ENCODE measurements around the gene KHDC4. TPM values are rescaled to one million over a fixed set of nuclear protein-coding genes. Genes with fewer than 3 reads are reported as not detected.

KHDC4 gene
- total RNA-seq, 2 experiments from 2014 or later: 63.8 to 71.4 TPM

DNA sequence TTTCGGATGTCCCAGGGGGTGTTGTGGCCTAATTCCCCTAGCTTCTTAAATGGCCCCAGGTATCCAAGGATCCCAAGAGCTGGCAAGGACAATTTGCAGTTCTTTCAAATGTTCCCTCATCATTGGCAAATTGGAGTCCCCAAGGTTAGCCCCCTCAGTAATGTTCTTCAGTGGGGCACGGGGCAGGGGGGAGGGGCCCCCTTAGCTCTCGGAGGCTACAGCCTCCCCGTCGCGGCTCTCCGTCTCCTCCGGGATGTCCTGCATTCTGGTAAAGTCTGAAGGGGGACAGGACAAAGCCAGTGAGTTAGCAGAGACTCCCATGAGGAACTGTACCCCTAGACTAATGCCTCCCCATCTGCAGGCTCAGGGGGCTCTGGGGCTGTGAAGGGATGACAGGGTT lies 13.5 kb upstream of the KHDC4 start:
- H3K27ac Mint-ChIP-seq: peak overlapping the region; percentile 41
- H3K4me3 Mint-ChIP-seq: no peak overlapping the region
- peaks cover 56% of the 10 kb centered on the region for H3K36me3 Mint-ChIP-seq (ENCODE audit: low read depth)
- no peak for DNase-seq
- no peaks in the 10 kb centered on the region for H3K27me3 Mint-ChIP-seq
- ChIA-PET POLR2A (interaction anchor here (0.6 to 3.2 kb wide), 5 partner anchors 11 to 30 kb away, joined by 3 to 28 read pairs (median 4); partner anchors contain the start of genes ARHGEF2 and KHDC4), CTCF (interaction anchor here (0.6 to 1.8 kb wide), 7 partner anchors 9 to 42 kb away, joined by 3 to 7 read pairs (median 4); partner anchors contain the start of gene KHDC4)
- no peaks in the 10 kb centered on the region for H3K9me3 Mint-ChIP-seq
- peaks cover 38% of the 10 kb centered on the region for H3K4me1 Mint-ChIP-seq

DNA sequence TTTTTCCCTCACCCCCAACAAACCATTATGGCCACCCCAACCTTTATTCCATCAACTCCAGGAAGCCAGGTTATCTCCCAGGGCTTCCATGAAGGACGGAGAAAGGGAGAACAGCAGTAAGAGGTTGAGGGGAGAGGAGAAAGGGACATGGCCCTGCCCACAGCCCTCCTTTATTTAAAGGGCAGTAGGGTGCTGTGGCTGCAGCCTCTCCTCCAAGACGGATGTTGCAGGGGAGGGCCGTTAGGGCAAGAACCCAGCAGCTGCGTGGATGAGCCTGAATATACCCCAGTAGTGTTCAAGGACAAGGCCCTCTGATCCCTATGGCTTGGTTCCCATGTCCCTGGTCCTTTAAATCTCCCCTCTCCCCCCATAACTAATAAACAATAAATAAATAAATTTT lies 13.1 kb upstream of the KHDC4 start:
- H3K27ac Mint-ChIP-seq: peak overlapping the region; percentile 76
- CTCF ChIA-PET: interaction anchor here (0.6 to 1.6 kb wide), 3 partner anchors 9 to 42 kb away, joined by 4 to 5 read pairs (median 5); no protein-coding TSS in a partner anchor
- no peak for DNase-seq
- no peaks in the 10 kb centered on the region for H3K9me3 Mint-ChIP-seq
- POLR2A ChIA-PET: interaction anchor here (0.6 to 3.2 kb wide), 4 partner anchors 12 to 31 kb away, joined by 3 to 28 read pairs (median 4); partner anchors contain the start of genes ARHGEF2 and KHDC4
- H3K4me1 Mint-ChIP-seq: peaks cover 43% of the 10 kb centered on the region
- H3K36me3 Mint-ChIP-seq (ENCODE audit: low read depth): peaks cover 51% of the 10 kb centered on the region
- no peaks in the 10 kb centered on the region for H3K27me3 Mint-ChIP-seq
- H3K4me3 Mint-ChIP-seq: no peak overlapping the region

DNA sequence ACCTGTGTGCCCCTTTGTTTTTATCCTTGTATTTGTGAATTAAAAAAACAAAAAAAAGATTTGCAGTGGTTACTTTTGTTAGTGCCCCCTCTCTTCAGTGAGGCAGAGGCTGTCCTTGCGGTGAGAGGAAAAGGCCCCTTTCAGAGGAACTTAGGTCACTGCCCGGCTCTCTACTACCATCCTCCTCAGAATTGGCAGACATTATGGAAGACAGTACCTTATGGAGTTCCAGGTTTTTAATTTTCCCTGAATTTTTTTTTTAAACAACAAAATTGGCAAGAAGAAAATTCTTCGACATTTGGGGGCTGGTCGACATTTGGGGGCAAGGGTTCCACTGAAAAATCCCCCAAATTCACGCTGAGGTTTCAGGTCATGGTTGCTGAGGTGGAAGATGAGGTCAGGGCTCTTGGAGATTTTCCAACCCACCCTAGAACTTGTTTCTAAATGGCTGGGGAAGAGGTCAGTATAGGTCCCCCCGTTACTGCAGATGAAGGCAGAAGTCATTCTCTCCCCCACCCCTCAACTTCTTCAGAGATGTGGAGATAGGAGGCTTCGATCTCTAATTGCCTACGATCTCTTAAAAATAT lies 12.5 kb upstream of the KHDC4 start:
- H3K4me1 Mint-ChIP-seq: peaks cover 48% of the 10 kb centered on the region
- H3K4me3 Mint-ChIP-seq: no peak overlapping the region
- ChIA-PET POLR2A (interaction anchor here (0.8 to 4.5 kb wide), 12 partner anchors 9 to 75 kb away, joined by 3 to 67 read pairs (median 6); partner anchors contain the start of genes ARHGEF2 and KHDC4), CTCF (interaction anchor here (1.0 to 1.8 kb wide), 4 partner anchors 13 to 42 kb away, joined by 4 to 17 read pairs (median 8); partner anchors contain the start of gene KHDC4)
- peak overlapping the region; percentile 76 for H3K27ac Mint-ChIP-seq
- peaks cover 46% of the 10 kb centered on the region for H3K36me3 Mint-ChIP-seq (ENCODE audit: low read depth)
- H3K27me3 Mint-ChIP-seq: no peaks in the 10 kb centered on the region
- no peak for DNase-seq
- no peaks in the 10 kb centered on the region for H3K9me3 Mint-ChIP-seq

DNA sequence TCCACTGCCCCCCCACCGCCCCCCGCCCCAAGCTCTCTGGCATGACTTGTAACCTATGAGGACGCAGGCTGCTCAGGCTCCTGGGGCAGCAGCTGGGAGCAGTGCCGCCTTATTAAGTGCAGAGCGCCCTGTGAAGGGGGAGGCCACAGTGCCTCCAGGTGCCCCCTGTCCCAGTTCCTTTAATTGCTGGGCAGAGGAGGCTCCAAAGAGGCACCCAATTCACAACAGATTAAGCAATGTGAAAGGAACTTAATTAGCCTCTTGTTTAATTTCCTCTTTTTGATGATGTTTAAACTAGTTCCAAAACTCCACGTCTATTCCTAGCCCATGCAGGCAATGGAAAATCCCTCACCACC lies 10.2 kb upstream of the KHDC4 start:
- Mint-ChIP-seq H3K9me3 (no peaks in the 10 kb centered on the region), H3K4me3 (no peak overlapping the region), H3K36me3 (ENCODE audit: low read depth) (peaks cover 29% of the 10 kb centered on the region), H3K4me1 (peaks cover 69% of the 10 kb centered on the region), H3K27me3 (no peaks in the 10 kb centered on the region), H3K27ac (peak overlapping the region; percentile 67)
- ChIA-PET POLR2A (interaction anchor here (0.8 to 5.4 kb wide), 7 partner anchors 10 to 45 kb away, joined by 3 to 67 read pairs (median 6); partner anchors contain the start of genes ARHGEF2 and KHDC4), CTCF (interaction anchor here (0.8 to 2.1 kb wide), 6 partner anchors 8 to 122 kb away, joined by 3 to 10 read pairs (median 3); no protein-coding TSS in a partner anchor)
- no peak for DNase-seq

DNA sequence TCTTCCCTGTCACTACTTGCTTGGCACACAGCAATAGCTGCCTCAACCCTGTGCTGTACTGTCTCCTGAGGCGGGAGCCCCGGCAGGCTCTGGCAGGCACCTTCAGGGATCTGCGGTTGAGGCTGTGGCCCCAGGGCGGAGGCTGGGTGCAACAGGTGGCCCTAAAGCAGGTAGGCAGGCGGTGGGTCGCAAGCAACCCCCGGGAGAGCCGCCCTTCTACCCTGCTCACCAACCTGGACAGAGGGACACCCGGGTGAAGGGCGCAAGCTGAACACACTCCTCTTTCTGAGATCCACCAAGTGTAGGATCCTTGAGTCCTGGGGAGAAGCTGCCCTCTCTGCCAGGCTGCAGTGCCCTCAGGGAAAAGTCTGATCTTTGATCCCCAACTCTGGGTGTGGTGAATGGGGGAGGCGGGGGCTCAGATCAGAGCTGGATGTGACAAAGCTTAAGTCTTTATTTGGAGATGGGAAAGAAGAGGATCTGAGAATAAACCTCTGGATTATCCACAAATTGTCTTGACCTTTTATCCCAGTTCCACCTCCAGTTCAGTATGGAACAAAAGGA lies 8.4 kb upstream of the KHDC4 start:
- no peaks in the 10 kb centered on the region for H3K9me3 Mint-ChIP-seq
- ChIA-PET POLR2A (interaction anchor here (1.0 to 6.0 kb wide), 4 partner anchors 9 to 36 kb away, joined by 3 to 67 read pairs (median 40); partner anchors contain the start of genes ARHGEF2 and KHDC4), CTCF (interaction anchor here (0.8 to 2.1 kb wide), 4 partner anchors 8 to 124 kb away, joined by 3 to 10 read pairs (median 6); partner anchors contain the start of gene KHDC4)
- no peaks in the 10 kb centered on the region for H3K27me3 Mint-ChIP-seq
- no peak for DNase-seq
- peaks cover 72% of the 10 kb centered on the region for H3K4me1 Mint-ChIP-seq
- peaks cover 22% of the 10 kb centered on the region for H3K36me3 Mint-ChIP-seq (ENCODE audit: low read depth)
- peak overlapping the region; percentile 77 for H3K27ac Mint-ChIP-seq
- no peak overlapping the region for H3K4me3 Mint-ChIP-seq

DNA sequence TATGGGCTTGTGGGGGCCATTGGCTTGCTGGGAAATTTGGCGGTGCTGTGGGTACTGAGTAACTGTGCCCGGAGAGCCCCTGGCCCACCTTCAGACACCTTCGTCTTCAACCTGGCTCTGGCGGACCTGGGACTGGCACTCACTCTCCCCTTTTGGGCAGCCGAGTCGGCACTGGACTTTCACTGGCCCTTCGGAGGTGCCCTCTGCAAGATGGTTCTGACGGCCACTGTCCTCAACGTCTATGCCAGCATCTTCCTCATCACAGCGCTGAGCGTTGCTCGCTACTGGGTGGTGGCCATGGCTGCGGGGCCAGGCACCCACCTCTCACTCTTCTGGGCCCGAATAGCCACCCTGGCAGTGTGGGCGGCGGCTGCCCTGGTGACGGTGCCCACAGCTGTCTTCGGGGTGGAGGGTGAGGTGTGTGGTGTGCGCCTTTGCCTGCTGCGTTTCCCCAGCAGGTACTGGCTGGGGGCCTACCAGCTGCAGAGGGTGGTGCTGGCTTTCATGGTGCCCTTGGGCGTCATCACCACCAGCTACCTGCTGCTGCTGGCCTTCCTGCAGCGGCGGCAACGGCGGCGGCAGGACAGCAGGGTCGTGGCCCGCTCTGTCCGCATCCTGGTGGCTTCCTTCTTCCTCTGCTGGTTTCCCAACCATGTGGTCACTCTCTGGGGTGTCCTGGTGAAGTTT lies 7.8 kb upstream of the KHDC4 start:
- ChIA-PET POLR2A (interaction anchor here (4.5 to 6.0 kb wide), 3 partner anchors 8 to 37 kb away, joined by 18 to 67 read pairs (median 63); partner anchors contain the start of genes ARHGEF2 and KHDC4), CTCF (interaction anchor here (0.8 to 1.8 kb wide), 2 partner anchors 8 to 15 kb away, joined by 4 to 8 read pairs; partner anchors contain the start of gene KHDC4)
- Mint-ChIP-seq H3K9me3 (no peaks in the 10 kb centered on the region), H3K4me3 (no peak overlapping the region), H3K36me3 (ENCODE audit: low read depth) (peaks cover 18% of the 10 kb centered on the region), H3K27me3 (no peaks in the 10 kb centered on the region), H3K27ac (peak overlapping the region; percentile 77), H3K4me1 (peaks cover 66% of the 10 kb centered on the region)
- DNase-seq: no peak

DNA sequence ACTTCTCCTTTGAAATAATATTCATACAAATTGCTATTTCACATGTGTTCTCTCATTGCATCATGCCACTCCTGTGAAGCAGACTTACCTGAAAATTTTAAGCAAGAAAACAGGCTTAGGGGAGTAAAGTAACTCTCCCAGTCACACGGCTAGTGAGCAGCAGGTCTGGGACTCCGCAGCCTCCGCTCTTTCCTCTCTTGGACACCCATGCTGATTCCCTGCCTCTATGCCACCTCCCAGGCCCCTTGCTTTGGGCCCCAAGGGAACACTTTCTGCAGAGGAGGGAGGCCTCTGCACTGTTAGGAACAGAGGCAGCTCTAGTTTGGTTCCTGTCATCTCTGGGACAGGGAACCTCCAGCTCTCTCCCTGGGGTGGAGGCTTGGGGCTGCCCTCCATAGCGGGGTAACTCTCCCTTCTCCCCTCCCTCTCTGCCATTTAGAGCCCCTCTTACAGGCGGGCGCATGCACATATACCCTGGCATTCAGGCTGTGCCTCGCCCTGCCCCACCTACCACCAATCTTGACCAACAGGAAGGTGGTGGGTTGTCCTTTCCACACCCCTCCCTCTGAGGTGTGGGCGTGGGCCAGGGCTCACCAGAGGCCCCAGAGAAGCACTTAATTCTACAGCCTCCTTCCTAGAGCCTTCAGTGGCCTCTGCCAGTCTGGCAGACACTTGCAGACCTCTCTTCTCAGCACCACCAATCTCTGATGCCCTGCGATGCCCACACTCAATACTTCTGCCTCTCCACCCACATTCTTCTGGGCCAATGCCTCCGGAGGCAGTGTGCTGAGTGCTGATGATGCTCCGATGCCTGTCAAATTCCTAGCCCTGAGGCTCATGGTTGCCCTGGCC lies 7.0 kb upstream of the KHDC4 start, which contains the start of gene RXFP4:
Gene RXFP4 (plus strand): TSS at position 646 of the 852 bp plus-strand sequence. CDS start 72 bp downstream, at position 718.
- no peaks in the 10 kb centered on the region for H3K27me3 Mint-ChIP-seq
- H3K9me3 Mint-ChIP-seq: no peaks in the 10 kb centered on the region
- ChIA-PET POLR2A (interaction anchor here (0.8 to 6.0 kb wide), 6 partner anchors 10 to 47 kb away, joined by 4 to 63 read pairs (median 12); partner anchors contain the start of gene ARHGEF2), CTCF (interaction anchor here (0.7 to 5.6 kb wide), 6 partner anchors 14 to 691 kb away, joined by 3 to 65 read pairs (median 4); partner anchors contain the start of gene ARHGEF2)
- peaks cover 59% of the 10 kb centered on the region for H3K4me1 Mint-ChIP-seq
- peak within 1 kb of the TSS; percentile 77 for H3K27ac Mint-ChIP-seq
- peaks cover 10% of the 10 kb centered on the region for H3K36me3 Mint-ChIP-seq (ENCODE audit: low read depth)
- DNase-seq: no peak
- H3K4me3 Mint-ChIP-seq: no peak within 1 kb of the TSS

DNA sequence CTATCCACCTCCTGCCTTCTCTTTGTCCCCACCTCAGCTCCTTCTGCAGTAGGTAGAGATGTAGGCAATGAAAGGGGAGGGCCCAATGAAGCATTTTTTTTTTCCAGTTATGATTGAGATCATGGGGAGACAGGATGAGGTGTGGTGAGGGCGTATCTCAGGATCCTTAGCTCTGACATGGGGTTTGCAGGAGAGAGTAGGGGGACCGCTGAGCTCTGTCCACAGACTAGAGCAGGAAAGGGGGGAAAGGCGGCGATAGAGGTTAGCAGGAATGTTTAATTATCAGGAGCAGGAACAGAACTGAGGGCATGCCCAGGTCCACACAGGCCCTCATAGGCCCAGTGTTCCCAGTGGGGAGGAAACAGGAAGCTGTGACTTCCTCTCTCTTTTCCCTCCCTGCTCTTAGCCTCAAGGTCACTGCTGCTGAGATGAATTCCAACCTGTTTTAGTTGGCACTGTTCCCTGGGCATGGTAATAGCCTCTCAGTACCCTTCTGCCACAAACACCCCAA lies 6.3 kb upstream of the KHDC4 start:
- Mint-ChIP-seq H3K9me3 (no peaks in the 10 kb centered on the region), H3K27me3 (no peaks in the 10 kb centered on the region), H3K4me1 (peaks cover 57% of the 10 kb centered on the region), H3K4me3 (no peak overlapping the region), H3K36me3 (ENCODE audit: low read depth) (peaks cover 8% of the 10 kb centered on the region), H3K27ac (peak overlapping the region; percentile 77)
- DNase-seq: no peak
- ChIA-PET POLR2A (interaction anchor here (0.8 to 6.0 kb wide), 7 partner anchors 11 to 48 kb away, joined by 3 to 63 read pairs (median 7); partner anchors contain the start of gene ARHGEF2), CTCF (interaction anchor here (0.7 to 5.6 kb wide), 6 partner anchors 13 to 690 kb away, joined by 3 to 65 read pairs (median 4); partner anchors contain the start of gene ARHGEF2)

DNA sequence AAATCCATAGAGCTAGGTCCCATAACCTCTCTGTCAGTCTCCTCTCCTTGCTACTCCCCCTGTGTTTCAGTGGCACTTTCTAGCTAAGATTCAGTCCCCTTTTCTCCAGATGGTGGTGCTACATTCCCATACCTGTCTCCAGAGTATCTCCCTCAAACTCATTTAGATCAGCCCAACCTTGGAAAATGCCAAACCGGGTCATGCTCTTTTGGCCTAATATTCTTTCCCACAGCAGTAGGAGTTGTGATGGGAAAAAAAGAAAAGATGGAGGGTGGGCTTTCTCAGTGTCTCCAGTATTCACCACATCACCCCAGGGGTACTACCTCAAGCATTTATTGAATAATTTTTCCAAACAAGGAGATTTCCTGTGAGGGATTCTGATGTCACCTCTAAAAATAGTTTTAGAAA lies 4.0 kb upstream of the KHDC4 start:
- ChIA-PET CTCF (interaction anchor here (0.6 to 5.6 kb wide), 19 partner anchors 10 to 712 kb away, joined by 3 to 65 read pairs (median 4); partner anchors contain the start of gene ARHGEF2), POLR2A (interaction anchor here (0.7 to 6.0 kb wide), 7 partner anchors 14 to 127 kb away, joined by 3 to 63 read pairs (median 4); partner anchors contain the start of gene ARHGEF2)
- DNase-seq: peak; percentile 46
- Mint-ChIP-seq H3K4me3 (no peak overlapping the region), H3K4me1 (peaks cover 46% of the 10 kb centered on the region), H3K9me3 (no peaks in the 10 kb centered on the region), H3K36me3 (ENCODE audit: low read depth) (no peaks in the 10 kb centered on the region), H3K27me3 (no peaks in the 10 kb centered on the region), H3K27ac (no peak overlapping the region)

DNA sequence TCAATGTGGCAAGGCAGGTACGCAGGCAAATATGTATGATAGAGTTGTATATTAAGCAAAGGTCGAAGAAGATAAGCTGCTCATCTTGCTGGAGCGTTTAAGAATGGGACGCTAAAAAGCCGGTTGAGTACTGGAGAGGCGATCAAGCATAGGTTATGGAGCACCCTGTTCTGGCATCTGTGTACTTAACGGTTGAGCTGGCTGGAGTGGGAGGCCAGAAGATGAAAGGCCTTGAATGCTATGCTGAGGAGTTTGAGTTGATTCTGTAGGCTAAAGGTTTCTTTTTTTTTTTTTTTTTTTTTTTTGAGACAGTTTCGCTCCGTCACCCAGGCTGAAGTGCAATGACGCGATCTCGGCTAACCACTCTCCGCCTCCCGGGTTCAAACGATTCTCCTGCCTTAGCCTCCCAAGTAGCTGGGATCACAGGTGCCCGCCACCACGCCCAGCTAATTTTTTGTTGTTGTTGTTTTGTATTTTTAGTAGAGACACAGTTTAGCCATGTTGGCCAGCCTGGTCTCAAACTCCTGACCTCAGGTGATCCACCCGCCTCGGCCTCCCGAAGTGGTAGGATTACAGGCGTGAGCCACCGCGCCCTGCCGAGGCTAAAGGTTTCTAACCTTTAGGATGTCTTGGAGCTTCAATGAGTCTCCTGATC lies 850 bp upstream of the KHDC4 start:
- ChIA-PET CTCF (interaction anchor here (0.5 to 6.8 kb wide), 13 partner anchors 8 to 192 kb away, joined by 3 to 61 read pairs (median 7); partner anchors contain the start of genes ARHGEF2 and SYT11), POLR2A (interaction anchor here (0.7 to 4.4 kb wide), 21 partner anchors 9 to 194 kb away, joined by 3 to 68 read pairs (median 5); partner anchors contain the start of genes ARHGEF2, GON4L, RIT1 and SSR2)
- H3K9me3 Mint-ChIP-seq: no peaks in the 10 kb centered on the region
- no peak for DNase-seq
- H3K4me3 Mint-ChIP-seq: no peak overlapping the region
- H3K27ac Mint-ChIP-seq: no peak overlapping the region
- no peaks in the 10 kb centered on the region for H3K27me3 Mint-ChIP-seq
- H3K4me1 Mint-ChIP-seq: peaks cover 45% of the 10 kb centered on the region
- H3K36me3 Mint-ChIP-seq (ENCODE audit: low read depth): peaks cover 24% of the 10 kb centered on the region
